Activated CD4-positive, alpha-beta T cell treated with anti-CD3 and anti-CD28 coated beads, Interleukin-2, amount 50 U/mL, for 16 hours (primary cell): ENCODE results near the gene FMNL2.

Experiments used
- DNase-seq: peaks from one replicate; pipeline ENCODE4 v3.0.0-alpha.2; 2020

The FMNL2 gene

GRCh38 chr2:152477347-152478092 lies 142.5 kb downstream of the FMNL2 start:
- no peak for DNase-seq

GRCh38 chr2:152479282-152479681 lies 144.3 kb downstream of the FMNL2 start:
- no peak for DNase-seq

- DNase-seq: no peak
These were observed 145.9 kb downstream of the FMNL2 start for GRCh38 chr2:152480821-152481399.

GRCh38 chr2:152481881-152482583 lies 147.1 kb downstream of the FMNL2 start:
- no peak for DNase-seq

GRCh38 chr2:152483276-152484063 lies 148.5 kb downstream of the FMNL2 start:
- no peak for DNase-seq

- no peak for DNase-seq
These were observed 151.2 kb downstream of the FMNL2 start for GRCh38 chr2:152485954-152486736.

GRCh38 chr2:152486737-152487400 lies 151.9 kb downstream of the FMNL2 start:
- no peak for DNase-seq

- peak; percentile 6 for DNase-seq
These were observed 153.1 kb downstream of the FMNL2 start for GRCh38 chr2:152488075-152488474.

GRCh38 chr2:152489364-152489763 lies 154.4 kb downstream of the FMNL2 start:
- DNase-seq: no peak

GRCh38 chr2:152490686-152491455 lies 155.9 kb downstream of the FMNL2 start:
- DNase-seq: no peak

- no peak for DNase-seq
These were observed 157.2 kb downstream of the FMNL2 start for GRCh38 chr2:152492131-152492530.

- DNase-seq: no peak
These were observed 157.9 kb downstream of the FMNL2 start for GRCh38 chr2:152492911-152493310.

- DNase-seq: no peak
These were observed 158.4 kb downstream of the FMNL2 start for GRCh38 chr2:152493417-152493816.

GRCh38 chr2:152493945-152494528 lies 159.1 kb downstream of the FMNL2 start:
- DNase-seq: no peak

- no peak for DNase-seq
These were observed 161.4 kb downstream of the FMNL2 start for GRCh38 chr2:152496371-152496770.

GRCh38 chr2:152497481-152498052 lies 162.6 kb downstream of the FMNL2 start:
- peak; percentile 42 for DNase-seq

GRCh38 chr2:152499331-152499816 lies 164.4 kb downstream of the FMNL2 start:
- DNase-seq: no peak

GRCh38 chr2:152499896-152500735 lies 165.1 kb downstream of the FMNL2 start:
- no peak for DNase-seq

GRCh38 chr2:152500772-152501171 lies 165.8 kb downstream of the FMNL2 start:
- no peak for DNase-seq
